CD4-positive, alpha-beta T cell (primary cell): ENCODE results near the gene FRMD3. TPM values are rescaled to one million over a fixed set of nuclear protein-coding genes. Genes with fewer than 3 reads are reported as not detected.

Source experiments
- ATAC-seq: fragments of 200-7000 bp; cut with Tn5 transposase; one replicate; pipeline ENCODE4 v1.10.0; 2022; ENCODE audit warnings: mild to moderate bottlenecking; ENCODE audit not compliant: poor library complexity
- CTCF ChIA-PET: fragments of 350-600 bp; sonication (Branson Sonifier 250); formaldehyde crosslinking; loops from one replicate; lab custom pipeline; 2021; ENCODE audit warnings: antibody characterized with exemption, inconsistent platforms; lab: Charles Lee
- POLR2A ChIA-PET: fragments of 350-600 bp; sonication (Branson Sonifier 250); formaldehyde crosslinking; loops from one replicate; lab custom pipeline; 2021; ENCODE audit warnings: antibody characterized with exemption, inconsistent platforms; lab: Charles Lee
- DNase-seq, 14 experiments: peaks; one replicate each; pipeline ENCODE4 v3.0.0-alpha.2; 2013 to 2020; ENCODE audit warnings: mixed read lengths in 2 of 14
- H3K27ac ChIP-seq, 2 donors: one replicate each; pipeline versions ENCODE4 v1.5.1 to v1.7.0; 2013; ENCODE audit warnings: low read length in 2 of 2, low read depth in 1 of 2, mild to moderate bottlenecking in 1 of 2
- H3K27me3 ChIP-seq, 2 experiments: 1 replicate in 1 of 2; 2 replicates in 1 of 2; pipeline versions ENCODE4 v1.6.1 to v1.7.0; 2013; ENCODE audit warnings: low read length in 2 of 2, control low read depth in 1 of 2, mild to moderate bottlenecking in 1 of 2, moderate library complexity in 1 of 2; ENCODE audit not compliant: insufficient read depth in 2 of 2, control insufficient read depth in 1 of 2
- H3K36me3 ChIP-seq: one replicate; pipeline ENCODE4 v1.6.1; 2013; ENCODE audit warnings: low read length, control low read depth; ENCODE audit not compliant: insufficient read depth
- H3K4me1 ChIP-seq: one replicate; pipeline ENCODE4 v1.6.1; 2013; ENCODE audit warnings: low read length, control low read depth; ENCODE audit not compliant: insufficient read depth
- H3K4me3 ChIP-seq: one replicate; pipeline ENCODE4 v1.5.1; 2013; ENCODE audit warnings: mild to moderate bottlenecking, low read length, moderate library complexity
- H3K9me3 ChIP-seq, 2 experiments: 1 replicate in 1 of 2; 2 replicates in 1 of 2; pipeline versions ENCODE4 v1.6.1 to v1.7.0; 2013; ENCODE audit warnings: low read length in 2 of 2, mild to moderate bottlenecking in 2 of 2, control low read depth in 1 of 2, moderate library complexity in 1 of 2; ENCODE audit not compliant: control insufficient read depth in 1 of 2, insufficient read depth in 1 of 2
- H3K27ac Mint-ChIP-seq: one replicate; pipeline ENCODE4 v1.8.0; 2020; ENCODE audit warnings: mixed read lengths
- H3K27me3 Mint-ChIP-seq: one replicate; pipeline ENCODE4 v1.8.0; 2021; ENCODE audit warnings: mixed read lengths
- H3K36me3 Mint-ChIP-seq: one replicate; pipeline ENCODE4 v1.8.0; 2021; ENCODE audit warnings: low read depth, mixed read lengths
- H3K4me1 Mint-ChIP-seq: one replicate; pipeline ENCODE4 v1.8.0; 2021; ENCODE audit warnings: low read depth, mixed read lengths
- H3K4me3 Mint-ChIP-seq: one replicate; pipeline ENCODE4 v1.8.0; 2020; ENCODE audit warnings: mild to moderate bottlenecking, mixed read lengths
- H3K9me3 Mint-ChIP-seq: one replicate; pipeline ENCODE4 v1.8.0; 2020; ENCODE audit warnings: mixed read lengths
- intact Hi-C, 2 experiments: fragments of 100-400 bp; cut with DNase I in 1 of 2; cut with micrococcal nuclease in 1 of 2; formaldehyde crosslinking; loops; one replicate each; pipeline versions ENCODE4 v1.15.1 to v1.9.0; 2023 to 2025; cut with DNase I, micrococcal nuclease
- total RNA-seq, 174 experiments: library from RNA in 2 of 174; stranded (reverse) in 2 of 174; gene quantifications; one replicate each; pipeline ENCODE4 v1.2.3 and lab custom pipeline; 2021 to 2026
- TF ChIP-seq, protein P1 (sequence below): fragments of 200-600 bp; IDR thresholded peaks from one replicate; pipeline ENCODE4 v1.8.0; 2022; ENCODE audit warnings: antibody characterized with exemption, mild to moderate bottlenecking

FRMD3 gene
- total RNA-seq, 2 experiments from 2014 or later = 0.53 to 1.0 TPM

- no peak for ATAC-seq
- CTCF ChIA-PET = no interaction called here
Observed at GRCh38 chr9:83560169-83560826, 22.1 kb upstream of the FRMD3 start.

DNA sequence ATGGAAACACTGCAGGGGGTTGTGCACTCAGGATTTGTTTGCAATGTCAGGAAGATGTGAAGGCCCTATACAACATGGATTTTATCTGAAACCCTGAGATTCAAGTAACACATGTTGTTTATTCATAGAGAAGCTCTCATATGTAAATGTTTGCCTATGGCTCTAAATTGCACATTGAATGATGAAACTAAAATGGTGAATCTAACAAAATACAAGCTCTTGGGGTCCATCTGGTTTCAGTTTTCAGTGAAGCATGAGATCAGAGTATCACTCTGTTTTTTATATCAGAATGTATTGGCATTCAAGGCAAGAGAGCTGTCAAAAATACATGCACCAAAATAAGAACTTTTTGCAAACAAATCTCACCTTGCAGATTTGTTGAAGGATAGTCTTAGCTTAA, 19.6 kb upstream of the FRMD3 start:
- intact Hi-C loops = no loop called here
- H3K4me1 ChIP-seq = no peaks in the 10 kb centered on the region
- H3K4me3 ChIP-seq = no peak overlapping the region
- no peak overlapping the region for H3K27ac ChIP-seq
- H3K27ac Mint-ChIP-seq = no peak overlapping the region
- no peaks in the 10 kb centered on the region for H3K36me3 ChIP-seq
- no peaks in the 10 kb centered on the region for H3K4me1 Mint-ChIP-seq
- peaks cover 16% of the 10 kb centered on the region for H3K36me3 Mint-ChIP-seq
- CTCF ChIA-PET = no interaction called here
- POLR2A ChIA-PET = no interaction called here
- ATAC-seq (no peak), DNase-seq (no peak)
- H3K27me3 Mint-ChIP-seq = no peaks in the 10 kb centered on the region
- H3K4me3 Mint-ChIP-seq = no peak overlapping the region
- peaks cover 15% of the 10 kb centered on the region for H3K9me3 Mint-ChIP-seq
- peaks cover 4 to 15% of the 10 kb centered on the region in 2 experiments for H3K9me3 ChIP-seq
- H3K27me3 ChIP-seq = no peaks in the 10 kb centered on the region
- TF ChIP-seq, protein P1, sequence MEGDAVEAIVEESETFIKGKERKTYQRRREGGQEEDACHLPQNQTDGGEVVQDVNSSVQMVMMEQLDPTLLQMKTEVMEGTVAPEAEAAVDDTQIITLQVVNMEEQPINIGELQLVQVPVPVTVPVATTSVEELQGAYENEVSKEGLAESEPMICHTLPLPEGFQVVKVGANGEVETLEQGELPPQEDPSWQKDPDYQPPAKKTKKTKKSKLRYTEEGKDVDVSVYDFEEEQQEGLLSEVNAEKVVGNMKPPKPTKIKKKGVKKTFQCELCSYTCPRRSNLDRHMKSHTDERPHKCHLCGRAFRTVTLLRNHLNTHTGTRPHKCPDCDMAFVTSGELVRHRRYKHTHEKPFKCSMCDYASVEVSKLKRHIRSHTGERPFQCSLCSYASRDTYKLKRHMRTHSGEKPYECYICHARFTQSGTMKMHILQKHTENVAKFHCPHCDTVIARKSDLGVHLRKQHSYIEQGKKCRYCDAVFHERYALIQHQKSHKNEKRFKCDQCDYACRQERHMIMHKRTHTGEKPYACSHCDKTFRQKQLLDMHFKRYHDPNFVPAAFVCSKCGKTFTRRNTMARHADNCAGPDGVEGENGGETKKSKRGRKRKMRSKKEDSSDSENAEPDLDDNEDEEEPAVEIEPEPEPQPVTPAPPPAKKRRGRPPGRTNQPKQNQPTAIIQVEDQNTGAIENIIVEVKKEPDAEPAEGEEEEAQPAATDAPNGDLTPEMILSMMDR = no peak

More at GRCh38 chr9:83560169-83560826, 22.1 kb upstream of the FRMD3 start:
- H3K27ac ChIP-seq = no peak overlapping the region
- intact Hi-C loops = no loop called here
- no peaks in the 10 kb centered on the region for H3K27me3 ChIP-seq
- H3K4me3 ChIP-seq = no peak overlapping the region
- Mint-ChIP-seq H3K9me3 (peaks cover 8% of the 10 kb centered on the region), H3K4me1 (no peaks in the 10 kb centered on the region), H3K36me3 (peaks cover 5% of the 10 kb centered on the region), H3K4me3 (no peak overlapping the region), H3K27ac (no peak overlapping the region), H3K27me3 (no peaks in the 10 kb centered on the region)
- H3K9me3 ChIP-seq = peaks cover 0 to 2% of the 10 kb centered on the region in 2 experiments
- H3K4me1 ChIP-seq = no peaks in the 10 kb centered on the region
- no peak for DNase-seq
- POLR2A ChIA-PET = no interaction called here
- TF ChIP-seq, protein P1 = no peak
- no peaks in the 10 kb centered on the region for H3K36me3 ChIP-seq

- H3K36me3 ChIP-seq = no peaks in the 10 kb centered on the region
- ChIA-PET CTCF (no interaction called here), POLR2A (no interaction called here)
- Mint-ChIP-seq H3K9me3 (peaks cover 19% of the 10 kb centered on the region), H3K4me1 (no peaks in the 10 kb centered on the region), H3K36me3 (peaks cover 16% of the 10 kb centered on the region), H3K27me3 (no peaks in the 10 kb centered on the region), H3K27ac (no peak overlapping the region), H3K4me3 (no peak overlapping the region)
- no peaks in the 10 kb centered on the region for H3K4me1 ChIP-seq
- H3K9me3 ChIP-seq = peaks cover 8 to 15% of the 10 kb centered on the region in 2 experiments
- DNase-seq (no peak), ATAC-seq (no peak)
- no peak overlapping the region for H3K4me3 ChIP-seq
- H3K27ac ChIP-seq = no peak overlapping the region
- TF ChIP-seq, protein P1 = no peak
- no peaks in the 10 kb centered on the region for H3K27me3 ChIP-seq
- intact Hi-C loops = no loop called here
Observed at GRCh38 chr9:83557317-83557716, 19.1 kb upstream of the FRMD3 start.
